ENCODE results near the gene OASL. TPM values are rescaled to one million over a fixed set of nuclear protein-coding genes. Genes with fewer than 3 reads are reported as not detected.

The OASL gene
- polyA plus RNA-seq, 3 donors: 0.11 to 0.19 (median 0.14) TPM

DNA sequence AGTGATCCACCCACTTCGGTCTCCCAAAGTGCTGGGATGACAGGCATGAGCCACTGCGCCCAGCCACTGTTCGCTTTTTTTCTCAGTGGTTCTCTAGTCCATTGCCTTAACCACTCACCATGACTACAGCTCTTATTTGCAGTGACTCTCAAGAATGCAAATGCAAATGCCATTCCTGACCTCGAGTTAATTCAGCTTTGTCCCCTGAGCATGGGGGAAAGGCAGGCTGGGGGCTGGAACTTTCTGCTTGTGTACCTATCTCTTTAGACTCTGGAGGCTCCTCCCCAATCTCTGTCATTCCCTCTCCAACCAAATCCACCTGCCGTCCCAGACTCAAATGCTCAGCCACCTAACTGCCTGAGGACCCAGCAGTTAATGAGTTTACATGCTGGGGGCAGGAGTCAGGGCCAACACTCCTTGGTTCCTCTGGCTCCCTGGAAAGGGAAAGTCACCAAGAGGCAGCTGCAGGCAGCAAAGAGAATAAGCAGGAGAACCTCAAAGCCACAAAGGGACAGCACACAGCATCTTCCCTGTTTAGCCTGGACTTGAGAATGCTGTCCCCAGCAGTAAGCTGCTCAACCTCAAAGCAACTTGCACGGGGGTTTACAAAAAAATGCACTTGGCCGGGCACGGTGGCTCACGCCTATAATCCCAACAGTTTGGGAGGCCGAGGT is 66.0 kb downstream of the OASL start:
- DNase-seq (ENCODE audit: low read depth in 3 of 3, low spot score in 2 of 3): peak; percentile 58 to 74 (median 69)

DNA sequence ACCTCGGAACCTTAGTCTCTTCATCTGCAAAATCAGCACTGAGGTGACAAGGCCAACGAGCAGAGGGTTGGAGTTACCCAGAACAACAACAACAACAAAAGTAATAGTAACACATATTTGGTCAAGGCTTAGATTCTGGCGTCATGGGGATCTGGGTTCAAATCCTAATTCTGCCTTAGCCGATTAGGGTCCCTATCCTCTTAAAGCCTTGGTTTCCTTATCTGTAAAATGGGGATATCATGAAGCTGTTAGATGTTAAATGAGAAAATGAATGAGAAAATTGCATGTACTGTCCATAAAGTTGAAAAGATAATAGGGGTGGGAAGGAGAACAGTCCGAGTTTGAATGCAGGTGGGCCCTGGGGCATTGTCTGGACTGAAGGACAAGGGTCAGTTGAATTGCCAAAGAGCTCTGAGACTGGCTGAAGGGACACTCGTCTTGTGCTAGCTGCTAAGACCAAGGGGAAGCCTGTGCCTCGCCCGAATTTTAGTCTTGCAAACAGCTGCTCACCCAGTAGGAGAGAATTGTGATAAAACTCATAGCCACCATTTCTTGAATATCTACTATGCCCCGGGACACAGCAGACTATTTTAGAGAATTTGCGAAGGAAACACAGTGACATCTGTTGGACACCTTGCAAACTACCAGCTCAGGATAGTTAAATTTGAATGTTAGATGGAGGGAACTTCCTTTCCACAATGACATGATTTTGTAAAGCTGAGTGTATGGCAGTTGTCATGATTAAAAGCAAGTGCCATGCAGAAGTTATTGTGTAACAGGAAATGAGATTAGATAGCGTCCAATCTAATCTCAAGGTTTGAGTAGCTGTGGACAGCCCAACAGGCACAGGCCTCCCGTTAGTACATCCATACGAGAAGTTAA is 67.5 kb downstream of the OASL start:
- no peak for DNase-seq (ENCODE audit: low read depth in 3 of 3, low spot score in 2 of 3)

DNA sequence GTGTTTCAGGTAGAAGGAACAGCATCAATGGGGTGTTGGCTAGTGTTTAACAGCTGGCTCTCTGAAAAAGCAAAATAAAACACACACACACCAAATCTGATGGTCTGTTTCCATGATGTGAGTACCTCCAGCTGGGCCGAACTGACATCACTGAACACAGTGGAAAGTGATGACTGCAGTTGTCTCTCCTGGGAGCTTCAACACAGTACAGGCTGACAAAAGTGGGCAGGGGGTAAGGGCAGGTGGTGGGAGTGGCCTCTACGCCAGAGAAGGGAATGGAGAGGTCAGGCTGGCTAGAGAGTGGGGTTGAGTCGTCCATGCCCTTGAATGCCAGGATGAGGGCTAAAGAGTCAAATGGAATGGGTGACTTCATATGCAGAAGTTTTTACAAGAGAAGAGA is 68.7 kb downstream of the OASL start:
- DNase-seq (ENCODE audit: low read depth in 3 of 3, low spot score in 2 of 3): no peak

Other genes with a start within 250 kb of the OASL start
- 10 to 100 TPM; 85.2 to 87.3 (median 85.6) TPM for gene SPPL3, start 134.9 kb downstream of the OASL start, polyA plus RNA-seq (ENCODE audit: insufficient read length in 3 of 3)
- gene HNF1A, start 60.7 kb downstream of the OASL start, polyA plus RNA-seq (ENCODE audit: insufficient read length in 3 of 3): 10 to 100 TPM; 10.4 to 13.5 (median 13.5) TPM
- 10 to 100 TPM; 16.5 to 17.2 (median 17.0) TPM for gene C12orf43, start 22.8 kb downstream of the OASL start, polyA plus RNA-seq (ENCODE audit: insufficient read length in 3 of 3)
- 1 to 10 TPM in 1 of 3 donors, under 1 TPM in 2; 0.69 to 1.0 (median 0.86) TPM for gene P2RX7, start 93.6 kb upstream of the OASL start, polyA plus RNA-seq (ENCODE audit: insufficient read length in 3 of 3)
- 10 to 100 TPM; 33.4 to 38.5 (median 34.2) TPM for gene P2RX4, start 170.9 kb upstream of the OASL start, polyA plus RNA-seq (ENCODE audit: insufficient read length in 3 of 3)